HG03460 (cell line): Measurements from ENCODE around the gene HBM.
"Not testable (repeated sequence)": the region's sequence is repeated elsewhere in the genome, so short reads cannot be mapped to it uniquely, and the experiment has no call there.

Experiments
- ATAC-seq: cut with Tn5 transposase; IDR thresholded peaks from one replicate; pipeline ENCODE4 v1.9.1; 2021; ENCODE audit not compliant: unreplicated experiment

The HBM gene

GRCh38 chr16:167122-167690 is 1.4 kb downstream of the HBM start:
- ATAC-seq, result no peak

GRCh38 chr16:168424-168823 is 2.6 kb downstream of the HBM start:
- no peak for ATAC-seq

- ATAC-seq, result no peak
These were observed 3.2 kb downstream of the HBM start for GRCh38 chr16:169014-169413.

GRCh38 chr16:170088-170507 is 4.3 kb downstream of the HBM start:
- not testable (repeated sequence) for ATAC-seq

GRCh38 chr16:170788-171187 is 5.0 kb downstream of the HBM start:
- ATAC-seq, result no peak

- ATAC-seq, result not testable (repeated sequence)
These were observed 6.7 kb downstream of the HBM start, which contains the start of gene HBA2 for GRCh38 chr16:172374-172941. HBA2 (plus strand) TSS chr16:172876; CDS start chr16:172913, 37 bp downstream.

GRCh38 chr16:173211-173854 is 7.6 kb downstream of the HBM start:
- ATAC-seq, result not testable (repeated sequence)

GRCh38 chr16:173928-174769 is 8.4 kb downstream of the HBM start:
- ATAC-seq, result not testable (repeated sequence)

- ATAC-seq, result no peak
These were observed 9.5 kb downstream of the HBM start for GRCh38 chr16:175011-175949.

- ATAC-seq, result not testable (repeated sequence)
These were observed 10.2 kb downstream of the HBM start for GRCh38 chr16:176006-176405.

GRCh38 chr16:176477-177382 is 11.0 kb downstream of the HBM start, which contains the start of gene HBA1:
HBA1 (plus strand) TSS chr16:176680; CDS start chr16:176717, 37 bp downstream.
- ATAC-seq, result not testable (repeated sequence)

- ATAC-seq, result no peak
These were observed 11.6 kb downstream of the HBM start for GRCh38 chr16:177394-177822.

- no peak for ATAC-seq
These were observed 12.3 kb downstream of the HBM start for GRCh38 chr16:177981-178667.

GRCh38 chr16:178668-179015 is 12.9 kb downstream of the HBM start:
- no peak for ATAC-seq

- ATAC-seq, result no peak
These were observed 13.7 kb downstream of the HBM start for GRCh38 chr16:179211-180092.

- ATAC-seq, result no peak
These were observed 14.4 kb downstream of the HBM start, which contains the start of gene HBQ1 for GRCh38 chr16:180101-180675. HBQ1 (plus strand) TSS chr16:180459; CDS start chr16:180487, 28 bp downstream.
